Measurements from ENCODE around the gene HOXC9.

Gene HOXC9

GRCh38 chr12:54036620-54037359, 36.8 kb downstream of the HOXC9 start:
- H3K9ac ChIP-seq (ENCODE audit: low read length), result no peak overlapping the region
- H3K27ac ChIP-seq (ENCODE audit: low read depth, low read length, poor library complexity, severe bottlenecking), result no peak overlapping the region
- H4K20me1 ChIP-seq (ENCODE audit: insufficient read depth, low read length), result no peaks in the 10 kb centered on the region
- H3K27me3 ChIP-seq (ENCODE audit: insufficient read depth, low read length), result no peaks in the 10 kb centered on the region; the same call in 1 of the 2 replicates
- H3K4me2 ChIP-seq (ENCODE audit: low read length), result no peak overlapping the region
- no peaks in the 10 kb centered on the region for H3K9me2 ChIP-seq (ENCODE audit: low read depth, low read length)
- no peak overlapping the region for H3K4me3 ChIP-seq (ENCODE audit: low read depth, low read length, poor library complexity, severe bottlenecking)
- peaks cover 7% of the 10 kb centered on the region for H3K4me1 ChIP-seq (ENCODE audit: insufficient read depth, low read length, severe bottlenecking)
- H3K79me2 ChIP-seq (ENCODE audit: insufficient read depth, low read length), result no peaks in the 10 kb centered on the region
- H3K9me3 ChIP-seq (ENCODE audit: low read length), result no peaks in the 10 kb centered on the region
- H3K36me3 ChIP-seq (ENCODE audit: insufficient read depth, low read length), result no peaks in the 10 kb centered on the region
- no peaks in the 10 kb centered on the region for H3F3A ChIP-seq (ENCODE audit: insufficient read depth, low read length)
- TF ChIP-seq EZH2 (IDR thresholded peaks at IDR 0.05; ENCODE audit: borderline replicate concordance, low read length) (no peak), CTCF (IDR thresholded peaks at IDR 0.05; ENCODE audit: low read length) (no peak)
- H2AFZ ChIP-seq (ENCODE audit: low read length), result no peak overlapping the region

DNA sequence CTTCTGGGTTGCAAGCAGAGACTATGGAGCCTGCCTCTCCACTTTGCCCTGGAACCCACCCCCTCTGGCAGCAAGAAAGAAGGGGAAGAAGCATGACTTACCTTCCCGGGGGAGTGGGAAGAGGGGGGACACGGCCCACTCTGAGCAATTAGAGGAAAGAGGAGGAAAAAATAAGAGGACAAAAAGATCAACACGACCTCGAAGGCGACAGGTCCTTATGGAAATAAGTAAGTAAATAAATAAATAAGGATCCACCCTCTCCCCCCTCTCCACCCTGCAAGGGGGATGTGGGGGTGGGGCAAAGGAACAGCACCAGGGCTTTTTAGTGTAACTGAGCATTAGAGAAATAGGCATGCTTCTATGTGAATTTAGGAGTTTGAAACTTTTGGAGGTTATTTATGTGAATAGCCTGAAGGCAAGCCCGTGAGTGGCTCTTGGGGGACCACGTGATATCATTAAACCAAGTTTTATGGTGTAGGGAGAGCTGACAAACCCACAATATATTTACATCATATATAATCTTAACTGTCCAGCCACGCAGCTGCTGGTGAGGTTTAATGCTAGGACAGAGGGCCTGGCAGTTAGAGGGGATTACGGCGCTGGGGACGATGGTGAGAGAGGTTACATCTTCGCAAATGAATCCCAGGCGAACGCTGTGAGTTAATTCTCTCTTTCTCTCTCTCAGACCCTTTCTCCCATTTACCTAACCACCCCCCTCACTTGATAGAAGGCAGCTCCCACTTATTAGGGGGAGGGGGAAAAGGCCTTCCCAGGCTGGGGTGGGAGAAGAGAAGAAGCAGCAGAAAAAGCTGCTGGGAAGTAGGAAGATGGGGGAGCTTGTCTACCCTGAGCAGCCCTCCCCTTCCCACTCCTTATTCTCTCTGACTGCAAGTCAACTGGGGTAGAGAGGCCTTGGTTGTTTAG, 37.7 kb downstream of the HOXC9 start:
- peaks cover 7% of the 10 kb centered on the region for H3K4me1 ChIP-seq (ENCODE audit: insufficient read depth, low read length, severe bottlenecking)
- H3K9me3 ChIP-seq (ENCODE audit: low read length), result no peaks in the 10 kb centered on the region
- H3K27ac ChIP-seq (ENCODE audit: low read depth, low read length, poor library complexity, severe bottlenecking), result no peak overlapping the region
- no peak overlapping the region for H3K9ac ChIP-seq (ENCODE audit: low read length)
- no peaks in the 10 kb centered on the region for H4K20me1 ChIP-seq (ENCODE audit: insufficient read depth, low read length)
- no peaks in the 10 kb centered on the region for H3K79me2 ChIP-seq (ENCODE audit: insufficient read depth, low read length)
- no peak overlapping the region for H3K4me2 ChIP-seq (ENCODE audit: low read length)
- H2AFZ ChIP-seq (ENCODE audit: low read length), result no peak overlapping the region
- no peak overlapping the region for H3K4me3 ChIP-seq (ENCODE audit: low read depth, low read length, poor library complexity, severe bottlenecking)
- no peaks in the 10 kb centered on the region for H3K36me3 ChIP-seq (ENCODE audit: insufficient read depth, low read length)
- H3F3A ChIP-seq (ENCODE audit: insufficient read depth, low read length), result no peaks in the 10 kb centered on the region
- TF ChIP-seq CTCF (IDR thresholded peaks at IDR 0.05; ENCODE audit: low read length) (no peak), EZH2 (IDR thresholded peaks at IDR 0.05; ENCODE audit: borderline replicate concordance, low read length) (no peak)
- H3K9me2 ChIP-seq (ENCODE audit: low read depth, low read length), result no peaks in the 10 kb centered on the region
- no peaks in the 10 kb centered on the region; the same call in 1 of the 2 replicates for H3K27me3 ChIP-seq (ENCODE audit: insufficient read depth, low read length)

DNA sequence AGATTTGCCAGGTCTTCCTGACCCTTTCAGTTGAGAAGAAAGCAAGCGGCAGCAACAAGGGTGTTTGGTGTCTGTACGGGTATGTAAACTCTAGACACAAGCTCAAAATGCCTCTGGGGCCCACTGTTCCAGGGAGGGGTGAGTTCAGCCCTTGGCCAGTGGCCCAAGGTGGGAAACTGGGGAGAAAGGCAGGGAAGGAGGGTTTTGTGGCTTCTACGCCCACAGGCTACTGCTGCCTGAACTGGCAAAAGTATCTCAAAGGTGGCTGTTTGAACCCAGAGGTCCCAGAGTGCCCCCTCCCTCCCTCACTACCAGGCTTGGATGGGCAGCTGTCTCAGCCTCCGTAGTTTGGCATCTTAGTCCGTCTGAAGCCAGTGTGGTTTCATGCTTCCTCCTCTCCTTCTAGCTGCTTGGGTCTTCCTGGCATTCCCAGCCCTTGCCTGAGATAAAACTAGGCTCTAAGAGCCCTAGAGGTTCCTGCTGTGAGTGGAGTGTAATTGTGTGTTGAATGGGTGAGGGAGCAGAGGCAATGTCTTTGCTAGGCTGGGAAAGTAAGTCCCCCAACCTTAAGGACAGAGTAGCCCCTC, 38.4 kb downstream of the HOXC9 start:
- H3K27ac ChIP-seq (ENCODE audit: low read depth, low read length, poor library complexity, severe bottlenecking), result no peak overlapping the region

More for the DNA sequence above, 38.4 kb downstream of the HOXC9 start:
- Histone ChIP-seq H3K36me3 (ENCODE audit: insufficient read depth, low read length) (no peaks in the 10 kb centered on the region), H3K9me2 (ENCODE audit: low read depth, low read length) (no peaks in the 10 kb centered on the region), H3K4me2 (ENCODE audit: low read length) (no peak overlapping the region), H2AFZ (ENCODE audit: low read length) (no peak overlapping the region), H3K4me1 (ENCODE audit: insufficient read depth, low read length, severe bottlenecking) (peaks cover 7% of the 10 kb centered on the region), H3K27me3 (ENCODE audit: insufficient read depth, low read length) (no peaks in the 10 kb centered on the region; the same call in 1 of the 2 replicates), H3K4me3 (ENCODE audit: low read depth, low read length, poor library complexity, severe bottlenecking) (no peak overlapping the region), H4K20me1 (ENCODE audit: insufficient read depth, low read length) (no peaks in the 10 kb centered on the region), H3K79me2 (ENCODE audit: insufficient read depth, low read length) (no peaks in the 10 kb centered on the region), H3F3A (ENCODE audit: insufficient read depth, low read length) (no peaks in the 10 kb centered on the region), H3K9me3 (ENCODE audit: low read length) (no peaks in the 10 kb centered on the region), H3K9ac (ENCODE audit: low read length) (no peak overlapping the region)
- TF ChIP-seq EZH2 (IDR thresholded peaks at IDR 0.05; ENCODE audit: borderline replicate concordance, low read length), result no peak
- no peak for TF ChIP-seq CTCF (IDR thresholded peaks at IDR 0.05; ENCODE audit: low read length)

Data from OCI-LY1 (cell line).